ENCODE results near the gene GPD1. TPM values are rescaled to one million over a fixed set of nuclear protein-coding genes. Genes with fewer than 3 reads are reported as not detected.

Gene GPD1
- total RNA-seq, 1 experiment from 2014 or later = 0.58 TPM

GRCh38 chr12:50156641-50157040 lies 52.8 kb downstream of the GPD1 start:
- ChIA-PET POLR2A (ENCODE audit: low non-redundant PET) (interaction anchor here (1.1 kb wide), 1 partner anchor 10 kb away, joined by 4 read pairs; no protein-coding TSS in a partner anchor), CTCF (no interaction called here)
- DNase-seq (ENCODE audit: low spot score) = no peak
- BruUV-seq (replicated peaks) = no TSS peak
- Histone ChIP-seq H3K4me1 (ENCODE audit: insufficient read depth, low read length, poor library complexity, severe bottlenecking) (no peaks in the 10 kb centered on the region), H3K27ac (ENCODE audit: low read depth, low read length, poor library complexity, severe bottlenecking) (no peak overlapping the region), H3K27me3 (replicated peaks; ENCODE audit: insufficient read depth, low read depth, low read length, poor library complexity) (no peaks in the 10 kb centered on the region), H3K4me3 (ENCODE audit: low read depth, low read length, poor library complexity, severe bottlenecking) (no peak overlapping the region), H3K36me3 (ENCODE audit: insufficient read depth, low read length, poor library complexity, severe bottlenecking) (no peaks in the 10 kb centered on the region), H3K9me3 (ENCODE audit: low read depth, low read length, poor library complexity, severe bottlenecking) (no peaks in the 10 kb centered on the region)
- no peak for TF ChIP-seq EZH2 (IDR thresholded peaks at IDR 0.05; ENCODE audit: borderline replicate concordance, low read depth, low read length, poor library complexity, severe bottlenecking)
- no peak for TF ChIP-seq CTCF (conservative IDR thresholded peaks at IDR 0.05; ENCODE audit: low read depth, low read length)
- intact Hi-C loops (cut with micrococcal nuclease; ENCODE audit: unreplicated experiment) = no loop called here

DNA sequence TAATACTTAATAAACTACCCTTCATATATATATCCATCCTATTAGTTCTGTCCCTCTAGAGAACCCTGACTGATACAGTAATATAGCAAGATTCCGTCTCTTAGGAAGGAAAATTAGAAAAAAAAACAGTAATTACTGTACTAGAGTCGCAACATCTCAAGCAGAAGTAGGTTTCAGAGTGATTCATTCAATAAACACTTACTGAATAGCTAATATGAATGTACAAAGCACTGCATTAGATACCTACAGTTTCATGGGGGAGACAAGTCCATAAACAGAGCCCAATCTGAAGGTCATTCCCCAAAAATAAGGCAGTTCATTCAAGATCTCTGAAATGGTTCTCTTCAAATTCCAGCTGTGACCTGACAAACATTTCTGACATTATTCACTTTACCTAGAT lies 53.5 kb downstream of the GPD1 start:
- POLR2A ChIA-PET (ENCODE audit: low non-redundant PET) = interaction anchor here (0.7 to 1.1 kb wide), 2 partner anchors 9 to 125 kb away, joined by 3 to 4 read pairs; no protein-coding TSS in a partner anchor
- Histone ChIP-seq H3K4me3 (ENCODE audit: low read depth, low read length, poor library complexity, severe bottlenecking) (no peak overlapping the region), H3K27me3 (replicated peaks; ENCODE audit: insufficient read depth, low read depth, low read length, poor library complexity) (no peaks in the 10 kb centered on the region), H3K36me3 (ENCODE audit: insufficient read depth, low read length, poor library complexity, severe bottlenecking) (no peaks in the 10 kb centered on the region), H3K27ac (ENCODE audit: low read depth, low read length, poor library complexity, severe bottlenecking) (no peak overlapping the region), H3K4me1 (ENCODE audit: insufficient read depth, low read length, poor library complexity, severe bottlenecking) (no peaks in the 10 kb centered on the region), H3K9me3 (ENCODE audit: low read depth, low read length, poor library complexity, severe bottlenecking) (no peaks in the 10 kb centered on the region)
- CTCF ChIA-PET = no interaction called here
- intact Hi-C loops (cut with micrococcal nuclease; ENCODE audit: unreplicated experiment) = no loop called here
- no peak for TF ChIP-seq CTCF (conservative IDR thresholded peaks at IDR 0.05; ENCODE audit: low read depth, low read length)
- TF ChIP-seq EZH2 (IDR thresholded peaks at IDR 0.05; ENCODE audit: borderline replicate concordance, low read depth, low read length, poor library complexity, severe bottlenecking) = no peak
- no peak for DNase-seq (ENCODE audit: low spot score)
- no TSS peak for BruUV-seq (replicated peaks)

GRCh38 chr12:50160643-50161042 lies 56.8 kb downstream of the GPD1 start:
- TF ChIP-seq CTCF (conservative IDR thresholded peaks at IDR 0.05; ENCODE audit: low read depth, low read length) (no peak), EZH2 (IDR thresholded peaks at IDR 0.05; ENCODE audit: borderline replicate concordance, low read depth, low read length, poor library complexity, severe bottlenecking) (no peak)
- no TSS peak for BruUV-seq (replicated peaks)
- DNase-seq (ENCODE audit: low spot score) = no peak
- Histone ChIP-seq H3K9me3 (ENCODE audit: low read depth, low read length, poor library complexity, severe bottlenecking) (no peaks in the 10 kb centered on the region), H3K27me3 (replicated peaks; ENCODE audit: insufficient read depth, low read depth, low read length, poor library complexity) (no peaks in the 10 kb centered on the region), H3K36me3 (ENCODE audit: insufficient read depth, low read length, poor library complexity, severe bottlenecking) (no peaks in the 10 kb centered on the region), H3K27ac (ENCODE audit: low read depth, low read length, poor library complexity, severe bottlenecking) (no peak overlapping the region), H3K4me3 (ENCODE audit: low read depth, low read length, poor library complexity, severe bottlenecking) (no peak overlapping the region), H3K4me1 (ENCODE audit: insufficient read depth, low read length, poor library complexity, severe bottlenecking) (no peaks in the 10 kb centered on the region)
- intact Hi-C loops (cut with micrococcal nuclease; ENCODE audit: unreplicated experiment) = no loop called here
- ChIA-PET CTCF (no interaction called here), POLR2A (ENCODE audit: low non-redundant PET) (no interaction called here)

Other genes with a start within 250 kb of the GPD1 start
- gene FAIM2, start 200.1 kb upstream of the GPD1 start, total RNA-seq (2021) = 0.11 TPM in 1 of 2 replicates, not detected in the other
- not detected in 2 replicates for gene AQP2, start 153.3 kb upstream of the GPD1 start, total RNA-seq (2021)
- gene AQP5, start 142.1 kb upstream of the GPD1 start, total RNA-seq (2021) = not detected in 2 replicates
- gene AQP6, start 131.1 kb upstream of the GPD1 start, total RNA-seq (2021) = not detected in 2 replicates
- gene RACGAP1, start 78.5 kb upstream of the GPD1 start, total RNA-seq (2021) = 173 and 179 TPM in 2 replicates
- gene ASIC1, start 46.4 kb upstream of the GPD1 start, total RNA-seq (2021) = 2.7 and 5.5 TPM in 2 replicates
- 141 and 152 TPM in 2 replicates for gene SMARCD1, start 18.7 kb upstream of the GPD1 start, total RNA-seq (2021)
- 25.4 and 28.7 TPM in 2 replicates for gene COX14, start 8.2 kb downstream of the GPD1 start, total RNA-seq (2021)
- gene CERS5, start 63.4 kb downstream of the GPD1 start, total RNA-seq (2021) = 57.0 and 63.7 TPM in 2 replicates
- 73.1 and 77.6 TPM in 2 replicates for gene LIMA1, start 179.5 kb downstream of the GPD1 start, total RNA-seq (2021)

All from A673 (cell line).